ENCODE measurements around the gene CACHD1.

The CACHD1 gene

DNA sequence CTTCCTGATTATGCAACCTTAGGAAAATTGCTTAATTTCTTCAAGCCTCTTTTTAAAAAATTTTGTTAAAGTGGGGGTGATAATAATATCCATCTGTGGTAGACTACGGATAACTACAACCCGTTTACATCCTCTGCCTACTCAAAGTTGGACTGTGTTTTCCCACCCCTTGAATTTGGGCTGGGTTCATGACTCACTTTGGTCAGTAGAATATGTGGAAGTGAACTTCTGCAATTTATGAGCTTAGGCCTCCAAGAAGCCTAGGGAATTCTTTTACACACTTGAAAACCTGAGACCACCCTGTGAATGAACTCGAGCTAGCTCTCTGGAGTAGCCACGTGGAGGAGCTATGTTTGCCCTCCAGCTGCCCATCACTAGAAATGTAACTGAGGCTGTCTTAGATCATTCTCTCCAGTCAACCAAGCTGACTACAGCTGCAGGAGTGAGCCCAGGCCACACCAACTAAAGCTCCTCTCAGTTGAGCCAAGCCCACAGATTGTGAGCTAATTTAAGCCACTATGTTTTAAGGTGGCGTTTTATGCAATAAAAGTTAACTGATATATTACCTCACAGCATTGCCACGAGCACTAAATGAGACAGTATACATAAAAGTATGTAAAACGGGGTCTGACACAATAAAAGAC lies 29.6 kb upstream of the CACHD1 start:
- Histone ChIP-seq H3K4me3 (ENCODE audit: low read length in 2 of 2) (no peak overlapping the region), H3K9ac (ENCODE audit: low read length in 2 of 2) (no peak overlapping the region), H3K9me3 (ENCODE audit: control insufficient read depth in 2 of 2, low read length in 2 of 2) (peaks cover 0 to 3% of the 10 kb centered on the region in 2 donors), H3K4me1 (ENCODE audit: control insufficient read depth, insufficient read depth, low read length) (no peaks in the 10 kb centered on the region), H3K36me3 (ENCODE audit: control insufficient read depth in 2 of 2, insufficient read depth in 2 of 2, low read length in 2 of 2) (no peaks in the 10 kb centered on the region), H3K27ac (ENCODE audit: low read length) (no peak overlapping the region), H3K27me3 (ENCODE audit: control insufficient read depth in 1 of 2, insufficient read depth in 2 of 2, low read length in 2 of 2) (no peaks in the 10 kb centered on the region)

- Histone ChIP-seq H3K4me1 (ENCODE audit: control insufficient read depth, insufficient read depth, low read length) (no peaks in the 10 kb centered on the region), H3K4me3 (ENCODE audit: low read length in 2 of 2) (no peak overlapping the region), H3K27ac (ENCODE audit: low read length) (no peak overlapping the region), H3K36me3 (ENCODE audit: control insufficient read depth in 2 of 2, insufficient read depth in 2 of 2, low read length in 2 of 2) (no peaks in the 10 kb centered on the region), H3K9me3 (ENCODE audit: control insufficient read depth in 2 of 2, low read length in 2 of 2) (no peaks in the 10 kb centered on the region), H3K27me3 (ENCODE audit: control insufficient read depth in 1 of 2, insufficient read depth in 2 of 2, low read length in 2 of 2) (no peaks in the 10 kb centered on the region), H3K9ac (ENCODE audit: low read length in 2 of 2) (no peak overlapping the region)
Measured at GRCh38 chr1:64451440-64451839, 18.5 kb upstream of the CACHD1 start.

DNA sequence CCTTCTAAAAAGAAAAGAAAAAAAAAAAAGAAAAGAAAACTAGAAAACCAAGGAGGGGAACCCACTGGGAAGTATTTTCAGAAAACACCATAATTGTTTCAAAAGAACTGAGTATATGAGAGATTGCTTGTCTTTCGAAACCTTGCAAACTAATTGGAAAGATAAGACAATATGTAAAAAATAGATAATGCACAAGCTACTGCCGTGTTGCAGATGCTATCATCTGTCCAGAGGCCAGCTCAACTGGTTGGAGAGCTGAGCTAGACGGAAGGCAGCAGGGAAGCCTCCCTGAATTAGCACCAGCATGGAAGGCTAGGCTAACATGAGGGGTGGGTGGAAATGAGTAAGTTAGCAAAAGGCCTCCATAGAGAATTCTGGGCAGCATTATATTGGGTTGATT lies 16.2 kb upstream of the CACHD1 start:
- Histone ChIP-seq H3K36me3 (ENCODE audit: control insufficient read depth in 2 of 2, insufficient read depth in 2 of 2, low read length in 2 of 2) (no peaks in the 10 kb centered on the region), H3K9me3 (ENCODE audit: control insufficient read depth in 2 of 2, low read length in 2 of 2) (no peaks in the 10 kb centered on the region), H3K9ac (ENCODE audit: low read length in 2 of 2) (no peak overlapping the region), H3K27ac (ENCODE audit: low read length) (no peak overlapping the region), H3K27me3 (ENCODE audit: control insufficient read depth in 1 of 2, insufficient read depth in 2 of 2, low read length in 2 of 2) (no peaks in the 10 kb centered on the region), H3K4me3 (ENCODE audit: low read length in 2 of 2) (no peak overlapping the region), H3K4me1 (ENCODE audit: control insufficient read depth, insufficient read depth, low read length) (no peaks in the 10 kb centered on the region)

DNA sequence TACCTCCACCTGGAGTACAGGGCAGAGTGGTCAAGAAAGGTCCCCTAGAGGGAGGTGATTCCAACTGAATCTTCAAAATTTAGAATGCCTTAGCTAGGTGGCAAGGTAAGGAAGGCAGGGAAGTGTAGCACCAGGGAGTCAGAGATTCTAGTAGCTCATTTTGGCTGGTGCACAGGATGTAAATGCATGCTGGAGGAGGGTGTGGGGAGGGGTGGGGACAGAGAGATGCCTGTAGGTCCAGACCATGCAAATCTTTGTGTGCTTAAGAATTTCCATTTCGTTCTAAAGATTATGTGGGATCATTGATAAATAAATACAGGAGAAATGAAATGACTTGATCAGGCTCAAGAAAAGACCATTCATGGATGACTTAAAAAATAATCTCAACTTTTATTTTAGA lies 11.0 kb upstream of the CACHD1 start:
- Histone ChIP-seq H3K27ac (ENCODE audit: low read length) (no peak overlapping the region), H3K36me3 (ENCODE audit: control insufficient read depth in 2 of 2, insufficient read depth in 2 of 2, low read length in 2 of 2) (no peaks in the 10 kb centered on the region), H3K4me1 (ENCODE audit: control insufficient read depth, insufficient read depth, low read length) (no peaks in the 10 kb centered on the region), H3K27me3 (ENCODE audit: control insufficient read depth in 1 of 2, insufficient read depth in 2 of 2, low read length in 2 of 2) (no peaks in the 10 kb centered on the region), H3K9ac (ENCODE audit: low read length in 2 of 2) (no peak overlapping the region), H3K9me3 (ENCODE audit: control insufficient read depth in 2 of 2, low read length in 2 of 2) (no peaks in the 10 kb centered on the region), H3K4me3 (ENCODE audit: low read length in 2 of 2) (no peak overlapping the region)

- H3K9ac ChIP-seq (ENCODE audit: low read length in 2 of 2) = no peak overlapping the region
- no peaks in the 10 kb centered on the region for H3K27me3 ChIP-seq (ENCODE audit: control insufficient read depth in 1 of 2, insufficient read depth in 2 of 2, low read length in 2 of 2)
- H3K4me1 ChIP-seq (ENCODE audit: control insufficient read depth, insufficient read depth, low read length) = no peaks in the 10 kb centered on the region
- H3K36me3 ChIP-seq (ENCODE audit: control insufficient read depth in 2 of 2, insufficient read depth in 2 of 2, low read length in 2 of 2) = no peaks in the 10 kb centered on the region
- H3K9me3 ChIP-seq (ENCODE audit: control insufficient read depth in 2 of 2, low read length in 2 of 2) = no peaks in the 10 kb centered on the region
- no peak overlapping the region for H3K4me3 ChIP-seq (ENCODE audit: low read length in 2 of 2)
- H3K27ac ChIP-seq (ENCODE audit: low read length) = no peak overlapping the region
Measured at GRCh38 chr1:64459743-64460142, 10.2 kb upstream of the CACHD1 start.

DNA sequence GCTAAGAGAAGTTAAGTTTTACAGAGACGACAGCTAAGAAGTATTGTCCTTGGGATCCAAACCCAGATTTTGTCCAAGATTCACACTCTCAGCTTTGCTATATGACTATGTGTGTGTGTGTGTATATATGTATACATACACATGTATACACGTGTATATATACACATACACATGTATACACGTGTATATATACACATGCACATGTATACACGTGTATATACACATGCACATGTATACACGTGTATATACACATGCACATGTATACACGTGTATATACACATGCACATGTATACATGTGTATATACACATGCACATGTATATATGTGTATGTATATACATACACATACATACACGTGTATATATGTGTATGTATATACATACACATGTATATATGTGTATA lies 3.9 kb upstream of the CACHD1 start:
- H3K27me3 ChIP-seq (ENCODE audit: control insufficient read depth in 1 of 2, insufficient read depth in 2 of 2, low read length in 2 of 2) = no peaks in the 10 kb centered on the region
- H3K36me3 ChIP-seq (ENCODE audit: control insufficient read depth in 2 of 2, insufficient read depth in 2 of 2, low read length in 2 of 2) = no peaks in the 10 kb centered on the region
- no peak overlapping the region for H3K4me3 ChIP-seq (ENCODE audit: low read length in 2 of 2)
- H3K4me1 ChIP-seq (ENCODE audit: control insufficient read depth, insufficient read depth, low read length) = peaks cover 6% of the 10 kb centered on the region
- no peaks in the 10 kb centered on the region for H3K9me3 ChIP-seq (ENCODE audit: control insufficient read depth in 2 of 2, low read length in 2 of 2)
- H3K27ac ChIP-seq (ENCODE audit: low read length) = no peak overlapping the region
- no peak overlapping the region for H3K9ac ChIP-seq (ENCODE audit: low read length in 2 of 2)

GRCh38 chr1:64469116-64469976 lies 583 bp upstream of the CACHD1 start:
- Histone ChIP-seq H3K4me3 (ENCODE audit: low read length in 2 of 2) (peak overlapping the region; percentile 61 to 88), H3K27ac (ENCODE audit: low read length) (peak overlapping the region; percentile 41), H3K9ac (ENCODE audit: low read length in 2 of 2) (peak overlapping the region; percentile 13 to 22), H3K9me3 (ENCODE audit: control insufficient read depth in 2 of 2, low read length in 2 of 2) (no peaks in the 10 kb centered on the region), H3K27me3 (ENCODE audit: control insufficient read depth in 1 of 2, insufficient read depth in 2 of 2, low read length in 2 of 2) (peaks cover 0 to 3% of the 10 kb centered on the region in 2 donors), H3K36me3 (ENCODE audit: control insufficient read depth in 2 of 2, insufficient read depth in 2 of 2, low read length in 2 of 2) (no peaks in the 10 kb centered on the region), H3K4me1 (ENCODE audit: control insufficient read depth, insufficient read depth, low read length) (peaks cover 9% of the 10 kb centered on the region)

- Histone ChIP-seq H3K27ac (ENCODE audit: low read length) (peak overlapping the region; percentile 42), H3K9ac (ENCODE audit: low read length in 2 of 2) (peak overlapping the region; percentile 13 to 44), H3K4me1 (ENCODE audit: control insufficient read depth, insufficient read depth, low read length) (peaks cover 22% of the 10 kb centered on the region), H3K36me3 (ENCODE audit: control insufficient read depth in 2 of 2, insufficient read depth in 2 of 2, low read length in 2 of 2) (no peaks in the 10 kb centered on the region), H3K9me3 (ENCODE audit: control insufficient read depth in 2 of 2, low read length in 2 of 2) (no peaks in the 10 kb centered on the region), H3K4me3 (ENCODE audit: low read length in 2 of 2) (peak overlapping the region; percentile 71 to 88), H3K27me3 (ENCODE audit: control insufficient read depth in 1 of 2, insufficient read depth in 2 of 2, low read length in 2 of 2) (peaks cover 0 to 3% of the 10 kb centered on the region in 2 donors)
Measured at GRCh38 chr1:64470665-64471217, 812 bp downstream of the CACHD1 start.

GRCh38 chr1:64471218-64472039 lies 1.5 kb downstream of the CACHD1 start:
- Histone ChIP-seq H3K4me1 (ENCODE audit: control insufficient read depth, insufficient read depth, low read length) (peaks cover 29% of the 10 kb centered on the region), H3K36me3 (ENCODE audit: control insufficient read depth in 2 of 2, insufficient read depth in 2 of 2, low read length in 2 of 2) (no peaks in the 10 kb centered on the region), H3K27me3 (ENCODE audit: control insufficient read depth in 1 of 2, insufficient read depth in 2 of 2, low read length in 2 of 2) (peaks cover 0 to 3% of the 10 kb centered on the region in 2 donors), H3K27ac (ENCODE audit: low read length) (peak overlapping the region; percentile 42), H3K9ac (ENCODE audit: low read length in 2 of 2) (peak overlapping the region; percentile 37 to 44), H3K9me3 (ENCODE audit: control insufficient read depth in 2 of 2, low read length in 2 of 2) (no peaks in the 10 kb centered on the region), H3K4me3 (ENCODE audit: low read length in 2 of 2) (peak overlapping the region; percentile 71 to 88)

DNA sequence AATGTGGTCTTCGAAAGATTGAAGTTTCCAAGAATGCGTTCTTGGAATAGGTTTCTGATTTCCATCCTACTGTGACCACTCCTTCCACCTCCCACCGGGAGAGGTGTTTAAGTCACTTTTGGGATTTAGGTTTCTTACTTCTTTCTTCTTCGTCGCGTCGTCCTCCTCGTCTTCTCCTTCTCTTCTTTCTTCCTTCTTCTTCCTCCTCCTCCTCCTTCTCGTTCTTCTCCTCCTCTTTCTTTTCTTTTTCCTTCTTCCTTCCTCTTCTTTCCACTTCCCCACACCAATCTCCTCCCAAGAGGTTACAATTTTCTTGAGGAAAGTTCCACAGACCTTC lies 2.1 kb downstream of the CACHD1 start:
- Histone ChIP-seq H3K36me3 (ENCODE audit: control insufficient read depth in 2 of 2, insufficient read depth in 2 of 2, low read length in 2 of 2) (no peaks in the 10 kb centered on the region), H3K9ac (ENCODE audit: low read length in 2 of 2) (no peak overlapping the region), H3K4me3 (ENCODE audit: low read length in 2 of 2) (peak overlapping the region; percentile 71 to 88), H3K9me3 (ENCODE audit: control insufficient read depth in 2 of 2, low read length in 2 of 2) (no peaks in the 10 kb centered on the region), H3K27me3 (ENCODE audit: control insufficient read depth in 1 of 2, insufficient read depth in 2 of 2, low read length in 2 of 2) (peaks cover 0 to 3% of the 10 kb centered on the region in 2 donors), H3K27ac (ENCODE audit: low read length) (peak overlapping the region; percentile 42), H3K4me1 (ENCODE audit: control insufficient read depth, insufficient read depth, low read length) (peaks cover 29% of the 10 kb centered on the region)

All from stomach smooth muscle (tissue), 2 donors.